Measurements from ENCODE around the gene BRI3. TPM values are rescaled to one million over a fixed set of nuclear protein-coding genes. Genes with fewer than 3 reads are reported as not detected.

BRI3 gene
- total and polyA plus RNA-seq, 9 of the 15 experiments (the other 6 are each of a cell fraction or from before 2014, with no cell fraction given), result 4.3 to 57.4 (median 18.6) TPM

DNA sequence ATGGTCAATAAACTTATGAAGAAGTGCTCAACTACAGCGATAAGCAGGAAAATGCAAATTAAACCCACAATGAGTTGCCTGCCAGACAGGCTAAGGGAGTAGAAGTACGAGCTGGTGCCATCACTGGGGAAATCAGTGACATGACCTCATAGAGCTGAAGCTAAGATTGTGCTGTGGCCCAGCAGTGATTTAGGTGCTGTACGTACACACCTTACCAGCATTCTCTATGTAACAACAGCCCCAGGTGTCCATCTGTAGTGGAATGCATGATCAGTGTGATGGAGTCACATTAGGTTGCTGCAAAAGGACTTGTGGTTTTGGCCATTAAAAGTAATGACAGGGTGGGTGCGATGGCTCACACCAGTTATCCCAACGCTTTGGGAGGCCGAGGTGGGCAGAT is 23.8 kb upstream of the BRI3 start:
- WGBS (ENCODE audit: insufficient coverage, low coverage, missing lambda C conversion rate), result 90% methylated on average over 5 of the region's 6 CpGs
- POLR2A ChIA-PET, result no interaction called here
- no TSS peak for BruUV-seq (replicated peaks)

DNA sequence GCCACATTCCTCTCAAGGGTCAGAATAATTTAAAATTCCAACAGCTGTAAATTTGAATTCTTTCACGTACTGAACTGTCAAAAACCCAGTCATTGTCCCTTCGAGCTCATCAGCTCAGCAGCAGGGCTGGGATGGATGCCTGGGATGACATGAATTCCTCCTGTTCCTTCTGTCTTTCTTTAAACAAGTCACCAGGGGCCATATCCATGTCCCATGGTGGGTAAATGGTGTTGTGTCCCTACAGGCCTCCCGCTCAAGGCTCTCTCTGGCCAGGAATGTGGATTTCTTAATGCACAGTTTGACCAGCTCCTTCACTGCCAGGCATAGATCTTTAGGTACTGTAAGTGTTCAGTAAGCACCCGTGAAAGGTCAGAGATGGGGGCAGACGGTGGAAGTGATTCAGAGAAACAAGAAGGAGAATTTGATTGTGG is 15.6 kb upstream of the BRI3 start:
- Histone ChIP-seq H4K20me1 (replicated peaks; ENCODE audit: control insufficient read depth, insufficient read depth, low read length) (no peaks in the 10 kb centered on the region), H3K9ac (ENCODE audit: insufficient read depth in 1 of 2, low read depth in 2 of 2, low read length in 2 of 2) (no peak overlapping the region), H3K27ac (ENCODE audit: extremely low read depth, low read depth, low read length) (no peak overlapping the region), H3K4me2 (ENCODE audit: insufficient read depth, low read length) (no peak overlapping the region), H3K36me3 (ENCODE audit: control insufficient read depth, insufficient read depth, low read length) (no peaks in the 10 kb centered on the region), H3K9me1 (ENCODE audit: control insufficient read depth, insufficient read depth, low read length) (no peaks in the 10 kb centered on the region), H3K4me3 (no peak overlapping the region), H3K9me3 (replicated peaks; ENCODE audit: control insufficient read depth, insufficient read depth, low read depth, low read length) (no peaks in the 10 kb centered on the region), H3K79me2 (ENCODE audit: control insufficient read depth, insufficient read depth, low read length) (no peaks in the 10 kb centered on the region), H3K27me3 (ENCODE audit: control insufficient read depth in 2 of 2, insufficient read depth in 2 of 2, low read length in 2 of 2) (no peaks in the 10 kb centered on the region), H3K4me1 (replicated peaks in 1 of 2; ENCODE audit: control insufficient read depth in 2 of 2, insufficient read depth in 2 of 2, low read length in 2 of 2) (peaks cover 0 to 4% of the 10 kb centered on the region in 2 experiments; a peak in 2 of 5 replicates), H2AFZ (ENCODE audit: low read depth, low read length) (no peak overlapping the region)
- ChIA-PET CTCF (ENCODE audit: low intra/inter-chr PET ratio) (no interaction called here), POLR2A (no interaction called here)
- in situ Hi-C loops (cut with MboI), result no loop called here
- 53% methylated on average over 3 of the region's 5 CpGs for WGBS (ENCODE audit: insufficient coverage, low coverage, missing lambda C conversion rate)
- no peak for FAIRE-seq
- no TSS peak for BruUV-seq (replicated peaks)
- intact Hi-C loops (cut with micrococcal nuclease), result no loop called here
- no peak for ATAC-seq
- no peak for DNase-seq (ENCODE audit: extremely low read depth in 1 of 4, low spot score in 3 of 4)
- TF ChIP-seq L3MBTL2 (IDR thresholded peaks at IDR 0.05), result no peak
- no peak for TF ChIP-seq POLR2B (IDR thresholded peaks at IDR 0.05; ENCODE audit: low read depth, partially characterized antibody)
- no peak for TF ChIP-seq DNMT1 (IDR thresholded peaks at IDR 0.05)
- TF ChIP-seq CREBBP (IDR thresholded peaks at IDR 0.05; ENCODE audit: low read depth, low read length), result no peak
- TF ChIP-seq, protein P1, sequence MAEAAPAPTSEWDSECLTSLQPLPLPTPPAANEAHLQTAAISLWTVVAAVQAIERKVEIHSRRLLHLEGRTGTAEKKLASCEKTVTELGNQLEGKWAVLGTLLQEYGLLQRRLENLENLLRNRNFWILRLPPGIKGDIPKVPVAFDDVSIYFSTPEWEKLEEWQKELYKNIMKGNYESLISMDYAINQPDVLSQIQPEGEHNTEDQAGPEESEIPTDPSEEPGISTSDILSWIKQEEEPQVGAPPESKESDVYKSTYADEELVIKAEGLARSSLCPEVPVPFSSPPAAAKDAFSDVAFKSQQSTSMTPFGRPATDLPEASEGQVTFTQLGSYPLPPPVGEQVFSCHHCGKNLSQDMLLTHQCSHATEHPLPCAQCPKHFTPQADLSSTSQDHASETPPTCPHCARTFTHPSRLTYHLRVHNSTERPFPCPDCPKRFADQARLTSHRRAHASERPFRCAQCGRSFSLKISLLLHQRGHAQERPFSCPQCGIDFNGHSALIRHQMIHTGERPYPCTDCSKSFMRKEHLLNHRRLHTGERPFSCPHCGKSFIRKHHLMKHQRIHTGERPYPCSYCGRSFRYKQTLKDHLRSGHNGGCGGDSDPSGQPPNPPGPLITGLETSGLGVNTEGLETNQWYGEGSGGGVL (CRISPR knock-in tag; IDR thresholded peaks at IDR 0.05), result no peak
- no peak for TF ChIP-seq ZNF253 (CRISPR knock-in tag; conservative IDR thresholded peaks at IDR 0.05)
- no peak for TF ChIP-seq NR3C1 (CRISPR knock-in tag; IDR thresholded peaks at IDR 0.05)
- no peak for TF ChIP-seq GATAD2A (IDR thresholded peaks at IDR 0.05)
- TF ChIP-seq SMAD3 (CRISPR knock-in tag; conservative IDR thresholded peaks at IDR 0.05), result no peak
- no peak for TF ChIP-seq ZFP1 (CRISPR knock-in tag; IDR thresholded peaks at IDR 0.05)
- no peak for TF ChIP-seq MCM3 (IDR thresholded peaks at IDR 0.05)
- no peak for TF ChIP-seq NCOA2 (IDR thresholded peaks at IDR 0.05; ENCODE audit: partially characterized antibody in 2 of 2)
- TF ChIP-seq, protein P2, sequence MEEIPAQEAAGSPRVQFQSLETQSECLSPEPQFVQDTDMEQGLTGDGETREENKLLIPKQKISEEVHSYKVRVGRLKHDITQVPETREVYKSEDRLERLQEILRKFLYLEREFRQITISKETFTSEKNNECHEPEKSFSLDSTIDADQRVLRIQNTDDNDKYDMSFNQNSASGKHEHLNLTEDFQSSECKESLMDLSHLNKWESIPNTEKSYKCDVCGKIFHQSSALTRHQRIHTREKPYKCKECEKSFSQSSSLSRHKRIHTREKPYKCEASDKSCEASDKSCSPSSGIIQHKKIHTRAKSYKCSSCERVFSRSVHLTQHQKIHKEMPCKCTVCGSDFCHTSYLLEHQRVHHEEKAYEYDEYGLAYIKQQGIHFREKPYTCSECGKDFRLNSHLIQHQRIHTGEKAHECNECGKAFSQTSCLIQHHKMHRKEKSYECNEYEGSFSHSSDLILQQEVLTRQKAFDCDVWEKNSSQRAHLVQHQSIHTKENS (CRISPR knock-in tag; IDR thresholded peaks at IDR 0.05), result no peak

More for the DNA sequence above, 23.8 kb upstream of the BRI3 start:
- in situ Hi-C loops (cut with MboI) (no loop called here), intact Hi-C loops (cut with micrococcal nuclease) (no loop called here)
- no peak overlapping the region for H3K27ac ChIP-seq (ENCODE audit: extremely low read depth, low read depth, low read length)
- TF ChIP-seq, protein P3, sequence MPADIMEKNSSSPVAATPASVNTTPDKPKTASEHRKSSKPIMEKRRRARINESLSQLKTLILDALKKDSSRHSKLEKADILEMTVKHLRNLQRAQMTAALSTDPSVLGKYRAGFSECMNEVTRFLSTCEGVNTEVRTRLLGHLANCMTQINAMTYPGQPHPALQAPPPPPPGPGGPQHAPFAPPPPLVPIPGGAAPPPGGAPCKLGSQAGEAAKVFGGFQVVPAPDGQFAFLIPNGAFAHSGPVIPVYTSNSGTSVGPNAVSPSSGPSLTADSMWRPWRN (IDR thresholded peaks at IDR 0.05; ENCODE audit: low read depth), result no peak
- TF ChIP-seq ZNF263 (CRISPR knock-in tag; IDR thresholded peaks at IDR 0.05; ENCODE audit: borderline replicate concordance) (no peak), MCM7 (IDR thresholded peaks at IDR 0.05) (no peak)
- CTCF ChIA-PET (ENCODE audit: low intra/inter-chr PET ratio), result no interaction called here
- no peaks in the 10 kb centered on the region for H4K20me1 ChIP-seq (replicated peaks; ENCODE audit: control insufficient read depth, insufficient read depth, low read length)
- H3K9me1 ChIP-seq (ENCODE audit: control insufficient read depth, insufficient read depth, low read length), result no peaks in the 10 kb centered on the region
- H3K4me2 ChIP-seq (ENCODE audit: insufficient read depth, low read length), result no peak overlapping the region
- H3K9ac ChIP-seq (ENCODE audit: insufficient read depth in 1 of 2, low read depth in 2 of 2, low read length in 2 of 2), result no peak overlapping the region
- no peak for DNase-seq (ENCODE audit: extremely low read depth in 1 of 4, low spot score in 3 of 4)
- peaks cover 4% of the 10 kb centered on the region; the same call in 1 of the 3 replicates for H3K36me3 ChIP-seq (ENCODE audit: control insufficient read depth, insufficient read depth, low read length)
- no peaks in the 10 kb centered on the region for H3K9me3 ChIP-seq (replicated peaks; ENCODE audit: control insufficient read depth, insufficient read depth, low read depth, low read length)
- no peak for FAIRE-seq
- H3K4me3 ChIP-seq, result no peak overlapping the region
- H3K4me1 ChIP-seq (replicated peaks in 1 of 2; ENCODE audit: control insufficient read depth in 2 of 2, insufficient read depth in 2 of 2, low read length in 2 of 2), result peaks cover 0 to 16% of the 10 kb centered on the region in 2 experiments; a peak in 2 of 5 replicates
- no peaks in the 10 kb centered on the region for H3K27me3 ChIP-seq (ENCODE audit: control insufficient read depth in 2 of 2, insufficient read depth in 2 of 2, low read length in 2 of 2)
- peaks cover 15% of the 10 kb centered on the region for H3K79me2 ChIP-seq (ENCODE audit: control insufficient read depth, insufficient read depth, low read length)
- ATAC-seq, result no peak
- H2AFZ ChIP-seq (ENCODE audit: low read depth, low read length), result no peak overlapping the region
